IPS DF 6.9 (cell line): ENCODE data around the gene HIVEP2.

Experiments used
- DNase-seq: peaks from one replicate; pipeline ENCODE4 v3.0.0-alpha.2; 2013; ENCODE audit warnings: low read depth, low spot score
- H3K27ac ChIP-seq: one replicate; pipeline ENCODE4 v1.5.1; 2013; ENCODE audit warnings: low read length, control low read depth
- H3K27me3 ChIP-seq: 2 replicates; pipeline ENCODE4 v1.6.1; 2013; ENCODE audit warnings: mild to moderate bottlenecking, low read length; ENCODE audit not compliant: control insufficient read depth, insufficient read depth
- H3K36me3 ChIP-seq: 2 replicates; pipeline ENCODE4 v1.6.1; 2013; ENCODE audit warnings: low read length; ENCODE audit not compliant: control insufficient read depth, insufficient read depth
- H3K4me1 ChIP-seq: 2 replicates; pipeline ENCODE4 v1.6.1; 2013; ENCODE audit warnings: low read length; ENCODE audit not compliant: control insufficient read depth, insufficient read depth
- H3K4me3 ChIP-seq: 2 replicates; pipeline ENCODE4 v1.5.1; 2013; ENCODE audit warnings: mild to moderate bottlenecking, low read length
- H3K9me3 ChIP-seq: 2 replicates; pipeline ENCODE4 v1.6.1; 2013; ENCODE audit warnings: low read length, inconsistent platforms; ENCODE audit not compliant: control insufficient read depth, insufficient read depth
- WGBS: extraction: QIAGEN DNeasy Blood & Tissue Kit; methylation state at CpG from one replicate; pipeline ENCODE4 v1.1.7; 2013; ENCODE audit warnings: mixed read lengths, missing lambda C conversion rate; ENCODE audit not compliant: insufficient read length, insufficient coverage; 5-methylcytosine and 5-hydroxymethylcytosine counted together

The HIVEP2 gene

DNA sequence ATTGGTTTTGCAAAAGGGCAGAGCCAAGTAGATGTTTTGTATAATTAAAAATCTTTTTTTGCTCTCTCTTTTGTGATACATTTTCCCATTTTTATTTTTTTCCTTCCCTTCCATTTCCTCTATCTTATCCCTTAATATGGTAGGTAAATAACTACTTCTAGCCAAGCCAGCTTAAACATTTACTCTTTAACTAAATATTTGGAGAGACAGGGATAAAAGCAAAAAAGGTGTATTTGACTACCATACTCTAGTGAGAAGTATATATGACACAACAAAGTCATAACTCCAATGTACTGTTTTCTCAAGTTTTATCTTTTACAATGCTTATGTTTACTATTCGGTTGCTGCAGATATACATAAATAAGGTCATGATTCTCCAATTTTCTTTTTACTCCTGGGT is 154.7 kb downstream of the HIVEP2 start:
- Histone ChIP-seq H3K4me3 (no peak overlapping the region), H3K36me3 (no peaks in the 10 kb centered on the region), H3K4me1 (no peaks in the 10 kb centered on the region; the same call in 1 of the 2 replicates), H3K27me3 (no peaks in the 10 kb centered on the region), H3K9me3 (no peaks in the 10 kb centered on the region), H3K27ac (no peak overlapping the region)
- no peak for DNase-seq
- no CpG with 5 or more reads among the region's 1 CpG for WGBS

DNA sequence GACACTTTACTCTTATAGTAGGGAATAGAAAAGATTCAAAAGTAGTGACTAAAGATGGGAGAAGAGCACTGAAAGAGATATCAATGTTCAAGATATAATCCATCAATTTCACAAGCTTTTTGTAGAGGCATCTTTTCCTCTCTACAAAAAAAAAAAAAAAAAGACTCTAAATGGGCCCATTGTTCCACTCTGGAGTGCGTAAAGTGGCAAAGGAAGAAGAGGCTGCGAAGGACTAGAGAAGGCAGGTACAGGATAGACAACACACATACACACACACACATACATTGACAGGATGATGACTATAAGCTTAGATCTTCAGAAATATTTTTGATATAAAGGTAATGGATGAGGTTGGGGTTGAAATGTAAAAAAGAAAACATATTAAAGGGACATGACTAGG is 157.6 kb downstream of the HIVEP2 start:
- Histone ChIP-seq H3K4me3 (no peak overlapping the region), H3K27me3 (no peaks in the 10 kb centered on the region), H3K9me3 (no peaks in the 10 kb centered on the region), H3K4me1 (no peaks in the 10 kb centered on the region; the same call in 1 of the 2 replicates), H3K27ac (no peak overlapping the region), H3K36me3 (no peaks in the 10 kb centered on the region)
- no peak for DNase-seq
- WGBS: no CpG with 5 or more reads among the region's 2 CpGs

DNA sequence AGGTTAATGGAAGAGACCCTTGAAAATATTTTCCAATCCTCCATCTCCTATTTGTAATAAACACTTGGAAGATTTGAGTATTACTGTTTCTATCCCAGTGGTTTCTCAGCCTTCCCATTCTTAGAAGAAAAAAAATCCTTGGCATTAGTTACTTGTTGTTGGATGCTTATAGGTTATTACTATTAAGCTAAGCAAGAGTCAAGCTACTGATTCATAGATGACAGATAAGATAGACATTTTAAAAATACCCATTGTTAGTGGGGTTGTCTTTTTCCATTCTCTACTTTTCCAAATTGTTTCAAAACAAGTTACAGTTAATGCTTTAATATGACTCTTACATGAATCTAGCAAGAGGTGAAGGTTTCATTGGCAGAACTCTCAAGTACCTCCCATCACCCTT is 158.5 kb downstream of the HIVEP2 start:
- Histone ChIP-seq H3K4me3 (no peak overlapping the region), H3K27me3 (no peaks in the 10 kb centered on the region), H3K4me1 (no peaks in the 10 kb centered on the region; the same call in 1 of the 2 replicates), H3K36me3 (no peaks in the 10 kb centered on the region), H3K27ac (no peak overlapping the region), H3K9me3 (no peaks in the 10 kb centered on the region)
- DNase-seq: no peak

DNA sequence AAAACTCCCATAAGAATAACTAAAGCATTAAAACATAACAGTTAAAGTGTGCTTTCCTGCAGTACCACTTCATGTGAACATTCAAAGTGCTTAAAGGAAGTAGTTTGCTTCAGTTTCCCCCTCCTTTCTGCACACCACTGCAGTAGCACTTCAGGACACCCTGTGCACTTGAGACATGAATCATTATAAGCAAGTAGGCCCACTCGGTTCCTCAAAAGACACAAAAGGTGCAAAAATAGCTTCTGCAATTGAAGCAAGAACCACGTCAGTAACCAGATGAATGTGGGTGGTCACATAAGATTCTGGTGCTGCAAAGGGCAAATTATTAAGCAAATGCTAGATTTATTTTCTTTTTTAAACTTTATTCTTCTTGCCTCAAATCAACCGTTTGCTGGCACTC is 160.6 kb downstream of the HIVEP2 start:
- no peaks in the 10 kb centered on the region; the same call in 1 of the 2 replicates for H3K4me1 ChIP-seq

DNA sequence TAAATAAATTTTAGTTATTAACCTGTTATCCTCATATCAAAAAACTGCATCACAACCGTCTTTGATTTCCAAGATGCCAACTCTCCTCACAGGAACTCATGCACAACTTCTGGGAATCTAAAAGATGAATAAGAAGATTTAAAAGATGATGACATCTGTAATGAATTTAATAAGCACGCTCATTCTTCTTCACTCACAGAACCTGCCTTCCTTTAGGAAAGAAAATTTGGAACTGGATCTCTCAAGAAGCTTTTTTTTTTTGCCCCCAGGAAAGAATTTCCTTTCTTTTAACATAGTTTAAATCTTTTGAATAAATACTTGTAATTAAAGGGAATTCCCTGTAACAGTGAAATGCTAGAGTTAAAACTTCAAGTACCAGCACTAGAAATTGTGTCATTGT is 161.5 kb downstream of the HIVEP2 start:
- no peaks in the 10 kb centered on the region; the same call in 1 of the 2 replicates for H3K4me1 ChIP-seq
- H3K27ac ChIP-seq: no peak overlapping the region
- WGBS: no CpG with 5 or more reads among the region's 2 CpGs
- no peak for DNase-seq
- no peaks in the 10 kb centered on the region for H3K9me3 ChIP-seq
- no peaks in the 10 kb centered on the region for H3K27me3 ChIP-seq
- no peaks in the 10 kb centered on the region for H3K36me3 ChIP-seq
- no peak overlapping the region for H3K4me3 ChIP-seq

More for the DNA sequence above, 160.6 kb downstream of the HIVEP2 start:
- Histone ChIP-seq H3K4me3 (no peak overlapping the region), H3K27ac (no peak overlapping the region), H3K9me3 (no peaks in the 10 kb centered on the region), H3K27me3 (no peaks in the 10 kb centered on the region), H3K36me3 (no peaks in the 10 kb centered on the region)
- no peak for DNase-seq
- WGBS: no CpG with 5 or more reads among the region's 3 CpGs

DNA sequence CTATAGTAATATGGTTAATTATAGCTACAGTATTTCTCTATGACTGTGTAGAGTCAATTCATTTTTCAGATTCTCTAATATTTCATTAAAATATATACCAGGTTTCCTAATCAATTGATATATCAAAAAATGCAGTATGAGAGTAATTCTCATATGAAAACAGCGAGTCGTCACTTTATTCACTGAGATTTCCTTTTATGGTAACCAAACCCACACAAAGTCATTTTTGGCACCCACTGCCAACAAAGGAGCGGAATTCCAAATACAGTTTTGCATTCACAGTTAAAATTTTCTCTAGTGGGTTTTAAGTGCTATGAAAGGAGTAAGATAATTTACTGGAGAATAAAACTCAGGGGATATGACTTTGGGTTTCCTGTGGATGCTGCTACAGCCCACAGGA is 163.8 kb downstream of the HIVEP2 start:
- H3K4me3 ChIP-seq: no peak overlapping the region
- no peak for DNase-seq
- H3K27ac ChIP-seq: no peak overlapping the region
- H3K36me3 ChIP-seq: no peaks in the 10 kb centered on the region
- H3K4me1 ChIP-seq: no peaks in the 10 kb centered on the region; the same call in 1 of the 2 replicates
- WGBS: no CpG with 5 or more reads among the region's 3 CpGs
- H3K9me3 ChIP-seq: no peaks in the 10 kb centered on the region
- H3K27me3 ChIP-seq: no peaks in the 10 kb centered on the region

DNA sequence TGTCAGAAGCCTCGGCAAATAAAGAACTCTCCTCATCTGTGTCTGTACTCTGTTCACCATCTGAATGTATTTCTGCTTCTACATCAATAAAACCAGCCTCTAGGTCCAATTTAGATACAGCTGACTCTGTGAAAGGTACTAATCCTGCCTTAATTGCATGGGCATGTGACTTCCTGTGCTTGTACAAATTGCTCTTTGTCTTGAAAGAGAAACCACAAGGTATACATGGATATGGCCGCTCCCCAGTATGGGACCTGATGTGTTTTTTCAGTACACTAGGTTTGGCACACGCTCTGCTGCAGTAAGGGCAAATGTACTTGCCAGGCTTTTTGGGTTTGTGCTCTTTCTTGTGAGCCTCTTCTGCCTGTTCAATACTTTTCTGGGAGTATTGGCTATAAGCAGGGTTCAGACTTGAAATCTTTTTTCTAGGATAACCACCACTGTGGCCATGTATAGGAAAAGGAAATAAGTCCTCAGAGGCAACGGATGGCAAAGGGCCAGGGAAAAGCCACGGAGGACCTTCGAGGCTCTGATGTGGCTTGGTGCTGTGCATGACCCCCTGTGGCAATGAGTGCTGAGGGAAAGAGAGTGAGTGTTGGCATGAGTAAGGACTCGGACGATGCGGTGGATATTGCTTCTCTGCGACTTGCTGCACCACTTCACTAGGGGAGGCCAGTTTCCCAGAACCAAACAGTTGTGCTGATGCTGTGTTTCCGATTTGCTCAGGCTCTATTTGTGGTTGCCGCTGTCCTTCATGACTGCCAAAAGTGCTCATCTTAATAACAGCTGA is 170.9 kb downstream of the HIVEP2 start:
- WGBS: no CpG with 5 or more reads among the region's 12 CpGs
- no peak for DNase-seq
- Histone ChIP-seq H3K4me1 (no peaks in the 10 kb centered on the region), H3K9me3 (no peaks in the 10 kb centered on the region), H3K27ac (no peak overlapping the region), H3K27me3 (no peaks in the 10 kb centered on the region), H3K36me3 (no peaks in the 10 kb centered on the region), H3K4me3 (no peak overlapping the region)

DNA sequence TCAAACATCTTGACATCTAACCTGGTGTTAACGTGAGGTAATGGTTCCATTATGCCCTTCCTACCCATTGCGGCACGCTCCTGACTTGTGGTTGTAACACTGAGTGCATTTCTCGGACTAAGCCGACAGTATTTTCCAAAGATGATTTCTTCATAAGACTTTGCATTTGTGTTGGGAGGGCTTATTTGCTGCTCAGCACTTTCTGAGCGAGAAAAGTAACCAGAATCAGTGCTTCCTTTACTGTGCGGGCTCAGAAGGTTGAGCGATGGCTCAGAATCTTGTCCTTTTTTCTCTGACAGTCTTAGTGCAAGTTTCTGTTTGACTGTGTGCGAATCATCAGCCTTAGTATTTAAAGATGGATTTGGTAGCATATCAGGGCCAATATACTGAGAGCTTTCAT is 171.7 kb downstream of the HIVEP2 start:
- no peak for DNase-seq
- Histone ChIP-seq H3K4me1 (no peaks in the 10 kb centered on the region), H3K4me3 (no peak overlapping the region), H3K27me3 (no peaks in the 10 kb centered on the region), H3K36me3 (no peaks in the 10 kb centered on the region), H3K9me3 (no peaks in the 10 kb centered on the region), H3K27ac (no peak overlapping the region)
- no CpG with 5 or more reads among the region's 9 CpGs for WGBS

DNA sequence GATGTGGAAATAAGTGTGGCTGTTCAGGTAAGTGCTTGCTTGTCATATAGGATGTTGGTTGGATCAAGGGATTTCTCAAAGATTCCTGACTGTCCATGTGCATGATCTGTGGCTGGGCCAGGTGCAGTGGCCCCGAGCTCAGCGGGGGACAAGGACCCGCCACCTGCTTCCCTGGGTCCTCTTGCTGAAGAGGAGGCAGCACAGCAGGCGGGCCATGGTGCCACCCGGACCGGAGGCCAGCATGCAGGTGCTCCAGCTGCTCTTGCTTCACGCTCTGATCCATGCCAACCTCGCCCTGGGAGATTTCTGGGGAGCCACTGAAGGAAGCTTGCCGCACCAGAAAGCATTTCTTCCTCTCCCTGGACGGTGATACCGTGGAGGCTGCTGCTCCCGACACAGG is 173.8 kb downstream of the HIVEP2 start:
- Histone ChIP-seq H3K36me3 (no peaks in the 10 kb centered on the region), H3K27ac (no peak overlapping the region), H3K4me1 (no peaks in the 10 kb centered on the region), H3K27me3 (no peaks in the 10 kb centered on the region), H3K9me3 (no peaks in the 10 kb centered on the region), H3K4me3 (no peak overlapping the region)
- no CpG with 5 or more reads among the region's 12 CpGs for WGBS
- DNase-seq: no peak

DNA sequence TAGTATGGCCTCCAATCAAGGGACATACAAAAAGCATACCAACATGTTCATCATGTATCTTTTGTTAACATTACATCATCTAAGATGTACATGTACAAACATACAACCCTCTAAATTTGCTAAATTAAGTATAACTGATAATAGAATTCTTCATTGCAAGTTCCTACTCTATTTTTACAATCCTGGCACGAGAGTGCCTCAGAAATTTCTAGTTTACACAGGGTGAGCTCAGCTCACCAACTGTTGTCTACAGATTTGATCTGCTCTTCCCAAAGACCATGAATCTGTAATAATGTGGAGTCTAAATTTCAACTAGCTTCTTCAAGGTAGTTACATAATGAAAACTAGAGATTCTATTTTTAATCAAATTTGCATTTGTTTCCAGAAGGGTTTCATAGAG is 179.7 kb downstream of the HIVEP2 start:
- WGBS: no CpG with 5 or more reads among the region's 1 CpG

DNA sequence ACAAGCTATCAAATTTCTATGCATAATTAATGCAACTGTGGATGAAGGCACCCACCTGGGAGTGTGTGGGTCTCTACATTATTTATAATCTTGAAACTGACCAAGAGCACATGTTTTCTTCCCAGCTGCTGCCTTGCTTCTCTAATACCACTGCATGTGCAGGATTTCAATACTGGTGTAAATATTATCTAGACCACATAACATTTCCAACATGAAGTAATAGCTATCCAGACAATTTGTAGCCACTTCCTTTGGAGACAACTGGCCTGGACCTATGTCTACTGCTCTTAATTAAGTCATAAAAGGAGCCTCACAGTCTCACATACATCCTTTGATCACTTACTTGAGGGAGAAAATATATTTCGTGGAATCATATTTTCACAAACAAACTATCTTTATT is 180.7 kb downstream of the HIVEP2 start:
- Histone ChIP-seq H3K4me3 (no peak overlapping the region), H3K27me3 (no peaks in the 10 kb centered on the region), H3K9me3 (no peaks in the 10 kb centered on the region), H3K4me1 (no peaks in the 10 kb centered on the region), H3K36me3 (peaks cover 2% of the 10 kb centered on the region; the same call in 1 of the 2 replicates), H3K27ac (no peak overlapping the region)
- DNase-seq: no peak
- no CpG with 5 or more reads among the region's 1 CpG for WGBS

More for the DNA sequence above, 179.7 kb downstream of the HIVEP2 start:
- H3K9me3 ChIP-seq: no peaks in the 10 kb centered on the region
- H3K27me3 ChIP-seq: no peaks in the 10 kb centered on the region
- H3K36me3 ChIP-seq: no peaks in the 10 kb centered on the region; the same call in 1 of the 2 replicates
- H3K4me3 ChIP-seq: no peak overlapping the region
- DNase-seq: no peak
- no peaks in the 10 kb centered on the region for H3K4me1 ChIP-seq
- H3K27ac ChIP-seq: no peak overlapping the region
